ENCODE results near the gene SDK2.

GRCh38 chr17:73588891-73589290, 55.4 kb downstream of the SDK2 start:
- TF ChIP-seq POLR2AphosphoS5 (IDR thresholded peaks at IDR 0.05; ENCODE audit: low read depth, low read length) (no peak), TAF1 (IDR thresholded peaks at IDR 0.05; ENCODE audit: borderline replicate concordance, insufficient read depth, low read length) (no peak), REST (IDR thresholded peaks at IDR 0.05; ENCODE audit: insufficient read depth in 1 of 2, low read depth in 2 of 2, low read length in 2 of 2) (no peak)
